WI38 (cell line): ENCODE results near the gene SLC49A4.

Experiments used
- H3K4me3 ChIP-seq: 2 replicates; pipeline ENCODE4 v1.5.1; 2011; ENCODE audit warnings: low read depth, mild to moderate bottlenecking, control low read depth, low read length
- TF ChIP-seq, protein P1 (sequence below): IDR thresholded peaks from 2 replicates; pipeline ENCODE4 v1.5.1; 2012; ENCODE audit warnings: low read depth, mild to moderate bottlenecking, control low read depth, low read length

The SLC49A4 gene

DNA sequence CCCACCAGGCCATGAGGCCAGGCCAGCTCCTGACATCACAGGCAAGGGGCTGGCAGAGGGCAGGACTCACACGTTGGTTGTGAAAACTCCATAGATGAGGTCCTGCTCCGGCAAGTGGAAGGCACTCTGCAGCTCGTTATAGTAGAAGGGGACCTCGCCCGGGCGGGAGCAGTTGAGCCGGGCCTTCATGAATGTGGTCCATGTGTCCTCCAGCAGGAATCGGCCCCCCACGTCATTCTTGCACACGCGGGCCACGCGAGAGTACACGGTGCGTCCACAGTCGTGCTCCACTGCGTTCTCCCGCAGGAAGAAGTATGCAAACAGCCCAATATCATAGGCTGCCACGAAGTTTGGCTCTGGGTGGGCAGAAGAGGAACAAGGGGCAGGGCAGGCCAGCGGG, 131.5 kb downstream of the SLC49A4 start:
- TF ChIP-seq, protein P1, sequence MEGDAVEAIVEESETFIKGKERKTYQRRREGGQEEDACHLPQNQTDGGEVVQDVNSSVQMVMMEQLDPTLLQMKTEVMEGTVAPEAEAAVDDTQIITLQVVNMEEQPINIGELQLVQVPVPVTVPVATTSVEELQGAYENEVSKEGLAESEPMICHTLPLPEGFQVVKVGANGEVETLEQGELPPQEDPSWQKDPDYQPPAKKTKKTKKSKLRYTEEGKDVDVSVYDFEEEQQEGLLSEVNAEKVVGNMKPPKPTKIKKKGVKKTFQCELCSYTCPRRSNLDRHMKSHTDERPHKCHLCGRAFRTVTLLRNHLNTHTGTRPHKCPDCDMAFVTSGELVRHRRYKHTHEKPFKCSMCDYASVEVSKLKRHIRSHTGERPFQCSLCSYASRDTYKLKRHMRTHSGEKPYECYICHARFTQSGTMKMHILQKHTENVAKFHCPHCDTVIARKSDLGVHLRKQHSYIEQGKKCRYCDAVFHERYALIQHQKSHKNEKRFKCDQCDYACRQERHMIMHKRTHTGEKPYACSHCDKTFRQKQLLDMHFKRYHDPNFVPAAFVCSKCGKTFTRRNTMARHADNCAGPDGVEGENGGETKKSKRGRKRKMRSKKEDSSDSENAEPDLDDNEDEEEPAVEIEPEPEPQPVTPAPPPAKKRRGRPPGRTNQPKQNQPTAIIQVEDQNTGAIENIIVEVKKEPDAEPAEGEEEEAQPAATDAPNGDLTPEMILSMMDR: no peak
- no peak overlapping the region for H3K4me3 ChIP-seq

DNA sequence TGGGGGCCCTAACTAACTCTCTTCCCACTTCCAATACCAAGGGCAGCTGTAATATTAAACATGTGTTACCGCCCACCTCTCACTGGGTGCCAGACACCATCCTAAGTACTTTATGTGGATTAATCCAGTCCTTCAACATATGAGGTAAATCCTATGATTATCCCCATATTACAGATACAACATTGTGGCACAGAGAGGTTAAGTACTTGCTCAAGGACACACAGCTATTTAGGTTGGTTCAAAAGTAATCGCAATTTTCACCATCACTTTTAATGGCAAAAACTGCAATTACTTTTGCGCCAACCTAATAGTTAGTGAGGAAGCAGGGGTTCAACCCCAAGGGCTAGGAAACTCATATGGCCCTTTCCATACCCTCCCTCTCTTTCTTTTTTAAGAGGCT, 131.9 kb downstream of the SLC49A4 start:
- TF ChIP-seq, protein P1: no peak

DNA sequence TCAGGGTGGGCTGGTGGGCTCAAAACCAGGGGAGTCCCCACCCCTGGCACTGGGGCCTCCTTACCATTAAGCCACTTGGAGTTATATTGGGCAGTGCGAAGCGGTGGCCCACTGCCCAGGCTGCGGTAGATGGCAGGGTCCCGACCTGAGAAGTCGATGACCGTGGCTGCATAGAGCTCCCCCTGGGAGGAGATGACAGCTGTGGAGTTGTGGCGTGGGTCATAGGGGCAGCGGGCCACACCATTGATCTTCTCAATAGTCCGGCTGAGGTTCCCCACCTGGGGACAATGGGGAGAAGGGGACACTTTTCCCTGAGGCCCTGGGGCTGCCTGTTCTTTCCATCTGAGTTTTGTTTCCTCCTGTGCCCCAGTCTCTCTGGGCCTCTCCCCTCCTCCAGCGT, 132.9 kb downstream of the SLC49A4 start:
- TF ChIP-seq, protein P1: no peak
- H3K4me3 ChIP-seq: no peak overlapping the region

More for the DNA sequence above, 131.9 kb downstream of the SLC49A4 start:
- H3K4me3 ChIP-seq: no peak overlapping the region

DNA sequence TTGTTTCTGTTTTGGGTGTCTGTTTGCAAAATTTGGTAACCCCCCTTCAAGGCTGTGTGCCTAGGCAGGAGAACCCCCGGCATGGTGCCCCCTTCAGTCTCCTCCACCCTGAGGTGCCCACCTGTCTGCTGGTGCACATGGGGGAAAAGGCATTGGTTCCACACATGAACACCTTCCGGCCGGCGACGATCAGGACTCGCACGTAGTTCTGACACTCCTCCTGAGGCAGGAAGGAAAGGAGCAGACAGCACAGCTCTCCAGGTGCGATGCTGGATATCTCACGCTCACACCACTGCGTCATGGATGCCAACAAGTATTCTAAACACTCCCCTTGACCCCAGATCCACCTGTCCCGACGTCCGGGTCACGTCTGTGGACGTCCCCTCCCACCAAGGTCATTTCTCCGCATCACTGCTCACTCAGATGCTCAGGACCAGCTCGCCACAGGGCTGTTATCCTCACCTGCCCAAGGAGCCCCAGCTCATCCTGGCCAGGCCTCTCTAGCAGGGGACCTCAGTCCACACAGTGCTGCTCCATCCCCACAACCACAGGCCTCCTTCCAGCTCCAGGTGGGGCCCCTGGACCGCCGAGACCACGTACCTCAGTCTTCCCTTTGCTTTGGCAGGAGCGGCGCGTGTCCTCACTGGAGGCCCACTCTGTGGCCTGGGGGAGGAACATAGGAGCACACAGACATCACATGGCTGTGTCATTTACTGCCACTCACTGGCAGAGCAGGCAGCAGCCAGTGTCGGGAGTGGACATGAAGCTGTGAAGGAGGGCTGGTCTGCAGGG, 133.7 kb downstream of the SLC49A4 start:
- H3K4me3 ChIP-seq: no peak overlapping the region
- TF ChIP-seq, protein P1: no peak

DNA sequence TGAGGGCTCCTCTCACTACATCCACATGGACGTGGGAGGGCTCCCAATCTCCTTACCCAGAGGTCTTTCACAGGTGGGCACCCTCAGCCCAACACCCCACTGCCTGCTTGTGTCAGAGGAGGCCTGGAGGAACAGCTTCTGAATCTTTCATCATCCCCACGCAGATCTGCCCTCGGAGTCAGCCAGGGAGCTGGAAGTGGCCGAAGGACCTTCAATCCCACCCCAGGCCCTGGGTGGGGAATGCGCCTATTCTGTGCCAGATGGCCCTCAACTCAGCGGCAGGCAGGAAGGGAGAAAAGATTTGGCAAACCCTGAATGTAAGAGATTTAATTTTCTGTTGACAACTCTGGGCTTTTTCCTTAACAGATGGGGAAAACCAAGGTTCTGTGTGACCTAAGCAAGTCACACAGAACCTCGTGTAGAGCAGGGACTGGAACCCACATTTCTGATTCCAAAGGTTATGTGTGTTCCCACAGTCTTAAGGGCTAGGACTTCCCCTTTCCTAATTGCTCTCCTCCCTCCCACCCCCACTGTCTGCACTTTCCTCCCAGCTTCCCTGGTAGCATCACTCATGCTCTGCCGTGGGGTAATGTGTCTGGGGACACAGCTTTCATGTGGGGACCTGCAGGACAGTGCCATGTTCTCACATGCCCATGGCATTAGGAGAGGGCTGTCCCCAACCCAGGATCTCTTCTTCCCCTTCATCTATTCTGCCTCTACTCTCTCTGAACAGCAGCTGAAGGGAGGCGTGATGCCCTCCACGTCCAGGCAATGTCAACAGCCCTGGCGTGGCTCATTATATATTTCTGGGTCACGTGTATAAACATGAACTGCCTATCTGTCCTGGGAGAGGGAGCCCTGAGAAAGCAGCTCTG, 134.6 kb downstream of the SLC49A4 start:
- H3K4me3 ChIP-seq: no peak overlapping the region
- TF ChIP-seq, protein P1: no peak

DNA sequence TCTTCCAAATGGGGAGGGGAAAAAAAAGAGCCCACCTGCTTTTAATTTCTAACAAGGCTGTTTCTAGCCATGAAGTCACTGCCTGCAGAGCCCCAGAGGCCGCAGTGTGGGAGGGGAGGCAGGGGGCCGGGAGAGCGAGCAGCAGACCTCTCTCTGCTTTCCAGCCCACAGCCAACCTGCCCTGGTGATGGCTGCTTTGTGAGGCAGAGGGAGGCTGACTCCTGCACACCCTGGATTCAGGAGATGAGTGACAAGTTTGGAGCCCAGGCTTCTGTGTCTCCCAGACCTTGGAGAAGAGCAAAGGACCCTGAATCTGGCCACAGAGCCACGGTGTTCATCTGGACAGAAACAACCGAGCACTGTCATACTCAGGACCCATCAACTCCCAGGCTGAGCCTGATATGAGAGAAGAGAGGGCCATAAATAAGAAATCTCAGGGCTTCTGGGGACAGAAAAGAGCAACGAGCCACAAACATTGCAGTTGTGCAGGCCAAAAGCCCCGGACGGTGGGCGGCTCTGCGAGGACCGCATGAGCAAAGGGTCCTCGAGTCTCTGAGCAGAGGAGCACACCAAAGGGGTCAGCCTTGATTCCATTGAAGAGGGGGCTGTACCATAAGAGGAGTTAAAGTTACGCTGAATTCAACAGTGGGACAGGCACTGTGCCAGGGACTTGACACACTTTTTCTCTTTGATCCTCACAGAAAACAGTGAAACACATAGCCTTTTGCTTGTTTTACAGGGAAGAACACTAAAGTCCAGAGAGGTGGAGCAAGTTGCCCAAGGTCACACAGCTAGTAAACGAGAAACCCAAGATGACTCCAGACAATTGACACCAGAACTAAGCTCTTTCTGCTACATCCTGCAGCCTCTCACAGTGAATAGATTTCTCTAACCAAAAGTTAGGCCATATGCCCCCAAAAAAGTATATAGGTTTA, 135.5 kb downstream of the SLC49A4 start:
- no peak overlapping the region for H3K4me3 ChIP-seq
- TF ChIP-seq, protein P1: no peak
